ENCODE measurements around the gene RDH14. TPM values are rescaled to one million over a fixed set of nuclear protein-coding genes. Genes with fewer than 3 reads are reported as not detected.

The RDH14 gene
- total and polyA plus RNA-seq, 10 of the 15 experiments (the other 5 are each of a cell fraction or from before 2014, with no cell fraction given) = 15.5 to 33.4 (median 22.8) TPM

DNA sequence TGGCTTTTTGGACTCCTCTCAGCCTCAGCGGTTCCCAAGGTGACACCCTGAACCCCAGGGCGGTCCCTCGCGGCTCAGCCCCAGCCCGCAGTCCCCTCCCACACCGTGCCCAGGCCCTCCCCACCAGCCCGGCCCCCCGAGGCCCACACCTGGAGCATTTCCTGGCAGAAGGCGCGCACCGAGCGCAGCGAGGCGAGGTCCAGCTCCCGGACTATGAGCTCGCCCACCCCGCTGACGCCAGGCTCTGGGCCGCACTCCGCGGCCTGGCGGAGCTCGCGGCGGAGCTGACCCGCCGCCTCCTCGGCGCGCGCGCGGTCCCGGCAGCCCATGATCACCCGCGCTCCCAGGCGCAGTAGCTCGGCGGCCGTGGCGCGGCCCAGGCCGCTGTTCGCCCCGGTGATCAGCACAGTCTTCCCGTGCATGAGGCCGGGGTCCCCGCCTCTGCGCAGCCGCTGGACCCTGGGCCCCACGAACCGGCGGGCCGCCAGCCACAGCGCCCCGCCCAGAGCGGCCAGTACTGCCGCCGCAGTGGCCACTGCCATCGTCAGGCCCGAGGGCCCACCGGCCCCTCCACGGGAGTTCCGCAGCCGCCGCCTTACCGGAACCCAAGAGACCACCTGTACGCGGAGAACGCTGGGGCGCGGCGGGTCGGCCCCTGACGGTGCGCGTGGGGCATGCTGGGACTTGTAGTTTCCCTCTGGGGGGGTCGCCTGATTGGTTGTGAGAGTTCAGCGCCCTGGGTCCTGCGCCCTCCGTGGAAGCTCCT lies at the start of gene RDH14 (continued):
- TF ChIP-seq, protein P1, sequence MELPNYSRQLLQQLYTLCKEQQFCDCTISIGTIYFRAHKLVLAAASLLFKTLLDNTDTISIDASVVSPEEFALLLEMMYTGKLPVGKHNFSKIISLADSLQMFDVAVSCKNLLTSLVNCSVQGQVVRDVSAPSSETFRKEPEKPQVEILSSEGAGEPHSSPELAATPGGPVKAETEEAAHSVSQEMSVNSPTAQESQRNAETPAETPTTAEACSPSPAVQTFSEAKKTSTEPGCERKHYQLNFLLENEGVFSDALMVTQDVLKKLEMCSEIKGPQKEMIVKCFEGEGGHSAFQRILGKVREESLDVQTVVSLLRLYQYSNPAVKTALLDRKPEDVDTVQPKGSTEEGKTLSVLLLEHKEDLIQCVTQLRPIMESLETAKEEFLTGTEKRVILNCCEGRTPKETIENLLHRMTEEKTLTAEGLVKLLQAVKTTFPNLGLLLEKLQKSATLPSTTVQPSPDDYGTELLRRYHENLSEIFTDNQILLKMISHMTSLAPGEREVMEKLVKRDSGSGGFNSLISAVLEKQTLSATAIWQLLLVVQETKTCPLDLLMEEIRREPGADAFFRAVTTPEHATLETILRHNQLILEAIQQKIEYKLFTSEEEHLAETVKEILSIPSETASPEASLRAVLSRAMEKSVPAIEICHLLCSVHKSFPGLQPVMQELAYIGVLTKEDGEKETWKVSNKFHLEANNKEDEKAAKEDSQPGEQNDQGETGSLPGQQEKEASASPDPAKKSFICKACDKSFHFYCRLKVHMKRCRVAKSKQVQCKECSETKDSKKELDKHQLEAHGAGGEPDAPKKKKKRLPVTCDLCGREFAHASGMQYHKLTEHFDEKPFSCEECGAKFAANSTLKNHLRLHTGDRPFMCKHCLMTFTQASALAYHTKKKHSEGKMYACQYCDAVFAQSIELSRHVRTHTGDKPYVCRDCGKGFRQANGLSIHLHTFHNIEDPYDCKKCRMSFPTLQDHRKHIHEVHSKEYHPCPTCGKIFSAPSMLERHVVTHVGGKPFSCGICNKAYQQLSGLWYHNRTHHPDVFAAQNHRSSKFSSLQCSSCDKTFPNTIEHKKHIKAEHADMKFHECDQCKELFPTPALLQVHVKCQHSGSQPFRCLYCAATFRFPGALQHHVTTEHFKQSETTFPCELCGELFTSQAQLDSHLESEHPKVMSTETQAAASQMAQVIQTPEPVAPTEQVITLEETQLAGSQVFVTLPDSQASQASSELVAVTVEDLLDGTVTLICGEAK (IDR thresholded peaks at IDR 0.05; ENCODE audit: borderline replicate concordance) = no peak; the same call in 1 of the 2 replicates
- peak; percentile 94; the same call in 1 of the 2 replicates for TF ChIP-seq RCOR1 (conservative IDR thresholded peaks at IDR 0.05; ENCODE audit: low read depth, low read length)
- TF ChIP-seq, protein P2, sequence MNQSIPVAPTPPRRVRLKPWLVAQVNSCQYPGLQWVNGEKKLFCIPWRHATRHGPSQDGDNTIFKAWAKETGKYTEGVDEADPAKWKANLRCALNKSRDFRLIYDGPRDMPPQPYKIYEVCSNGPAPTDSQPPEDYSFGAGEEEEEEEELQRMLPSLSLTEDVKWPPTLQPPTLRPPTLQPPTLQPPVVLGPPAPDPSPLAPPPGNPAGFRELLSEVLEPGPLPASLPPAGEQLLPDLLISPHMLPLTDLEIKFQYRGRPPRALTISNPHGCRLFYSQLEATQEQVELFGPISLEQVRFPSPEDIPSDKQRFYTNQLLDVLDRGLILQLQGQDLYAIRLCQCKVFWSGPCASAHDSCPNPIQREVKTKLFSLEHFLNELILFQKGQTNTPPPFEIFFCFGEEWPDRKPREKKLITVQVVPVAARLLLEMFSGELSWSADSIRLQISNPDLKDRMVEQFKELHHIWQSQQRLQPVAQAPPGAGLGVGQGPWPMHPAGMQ (IDR thresholded peaks at IDR 0.05; ENCODE audit: borderline replicate concordance) = no peak
- peak; percentile 45; the same call in 1 of the 2 replicates for TF ChIP-seq TAF1 (IDR thresholded peaks at IDR 0.05; ENCODE audit: borderline replicate concordance, low read depth, low read length)
- no peak for TF ChIP-seq ZSCAN29 (IDR thresholded peaks at IDR 0.05)
- TF ChIP-seq, protein P3, sequence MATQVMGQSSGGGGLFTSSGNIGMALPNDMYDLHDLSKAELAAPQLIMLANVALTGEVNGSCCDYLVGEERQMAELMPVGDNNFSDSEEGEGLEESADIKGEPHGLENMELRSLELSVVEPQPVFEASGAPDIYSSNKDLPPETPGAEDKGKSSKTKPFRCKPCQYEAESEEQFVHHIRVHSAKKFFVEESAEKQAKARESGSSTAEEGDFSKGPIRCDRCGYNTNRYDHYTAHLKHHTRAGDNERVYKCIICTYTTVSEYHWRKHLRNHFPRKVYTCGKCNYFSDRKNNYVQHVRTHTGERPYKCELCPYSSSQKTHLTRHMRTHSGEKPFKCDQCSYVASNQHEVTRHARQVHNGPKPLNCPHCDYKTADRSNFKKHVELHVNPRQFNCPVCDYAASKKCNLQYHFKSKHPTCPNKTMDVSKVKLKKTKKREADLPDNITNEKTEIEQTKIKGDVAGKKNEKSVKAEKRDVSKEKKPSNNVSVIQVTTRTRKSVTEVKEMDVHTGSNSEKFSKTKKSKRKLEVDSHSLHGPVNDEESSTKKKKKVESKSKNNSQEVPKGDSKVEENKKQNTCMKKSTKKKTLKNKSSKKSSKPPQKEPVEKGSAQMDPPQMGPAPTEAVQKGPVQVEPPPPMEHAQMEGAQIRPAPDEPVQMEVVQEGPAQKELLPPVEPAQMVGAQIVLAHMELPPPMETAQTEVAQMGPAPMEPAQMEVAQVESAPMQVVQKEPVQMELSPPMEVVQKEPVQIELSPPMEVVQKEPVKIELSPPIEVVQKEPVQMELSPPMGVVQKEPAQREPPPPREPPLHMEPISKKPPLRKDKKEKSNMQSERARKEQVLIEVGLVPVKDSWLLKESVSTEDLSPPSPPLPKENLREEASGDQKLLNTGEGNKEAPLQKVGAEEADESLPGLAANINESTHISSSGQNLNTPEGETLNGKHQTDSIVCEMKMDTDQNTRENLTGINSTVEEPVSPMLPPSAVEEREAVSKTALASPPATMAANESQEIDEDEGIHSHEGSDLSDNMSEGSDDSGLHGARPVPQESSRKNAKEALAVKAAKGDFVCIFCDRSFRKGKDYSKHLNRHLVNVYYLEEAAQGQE (IDR thresholded peaks at IDR 0.05; ENCODE audit: low read depth, low read length) = no peak
- TF ChIP-seq TBL1XR1 (IDR thresholded peaks at IDR 0.05; ENCODE audit: low read depth, low read length) = peak; percentile 48; the same call in 1 of the 2 replicates
- peak; percentile 82 for TF ChIP-seq BACH1 (IDR thresholded peaks at IDR 0.05; ENCODE audit: borderline replicate concordance)
- TF ChIP-seq RAD51 (IDR thresholded peaks at IDR 0.05) = no peak
- TF ChIP-seq ZNF687 (IDR thresholded peaks at IDR 0.05) = peak; percentile 73
- TF ChIP-seq SRF (IDR thresholded peaks at IDR 0.05; ENCODE audit: low read depth in 2 of 2, low read length in 2 of 2) = peak in 1 of 2 experiments; percentile 32; a peak in 2 of 4 replicates
- no peak for TF ChIP-seq PBX3 (IDR thresholded peaks at IDR 0.05; ENCODE audit: insufficient replicate concordance, low read depth, low read length)
- TF ChIP-seq MEF2B (IDR thresholded peaks at IDR 0.05; ENCODE audit: partially characterized antibody, poor library complexity, severe bottlenecking) = no peak
